Testis (tissue), 3 donors: ENCODE measurements around the gene TMEM18. TPM values are rescaled to one million over a fixed set of nuclear protein-coding genes. Genes with fewer than 3 reads are reported as not detected.

Source experiments
- DNase-seq: peaks from one replicate; pipeline ENCODE4 v3.0.0-alpha.2; 2019
- H3K27ac ChIP-seq, 2 donors: fragments of 200-600 bp; sonication (generic); one replicate each; pipeline ENCODE4 v1.5.1; 2019
- H3K27me3 ChIP-seq: fragments of 200-600 bp; sonication (generic); one replicate; pipeline ENCODE4 v1.5.1; 2019
- H3K36me3 ChIP-seq: fragments of 200-600 bp; sonication (generic); one replicate; pipeline ENCODE4 v1.5.1; 2017; ENCODE audit warnings: low read depth; ENCODE audit errors: missing control alignments
- H3K4me1 ChIP-seq: fragments of 200-600 bp; sonication (generic); one replicate; pipeline ENCODE4 v1.5.1; 2019
- H3K4me3 ChIP-seq, 2 donors: fragments of 200-600 bp; sonication (generic); one replicate each; pipeline ENCODE4 v1.5.1; 2017 to 2019
- H3K9me3 ChIP-seq: fragments of 200-600 bp; sonication (generic); one replicate; pipeline ENCODE4 v1.5.1; 2017
- POLR2A ChIP-seq: fragments of 450-650 bp; IDR thresholded peaks from one replicate; pipeline ENCODE4 v1.6.1; 2017; ENCODE audit warnings: antibody characterized with exemption, mild to moderate bottlenecking, moderate library complexity
- WGBS, 2 donors: methylation state at CpG; one replicate each; pipeline ENCODE4 v1.1.5; 2018; 5-methylcytosine and 5-hydroxymethylcytosine counted together
- intact Hi-C: fragments of 100-400 bp; cut with DNase I; formaldehyde crosslinking; loops from one replicate; pipeline ENCODE4 v1.15.1; 2023; ENCODE audit warnings: low total_unique reads
- polyA plus RNA-seq: library from polyadenylated mRNA; stranded (reverse); fragments of 350-450 nt; fragmentation: Illumina TruSeq; extraction: RNeasy Lipid Tissue Mini Kit (QIAGEN cat#74804); gene quantifications from one replicate; pipeline ENCODE4 v1.2.3, GENCODE V29; 2014; ENCODE audit warnings: low read depth, low replicate concordance; ENCODE audit not compliant: insufficient read depth
- total RNA-seq, 2 donors: library from RNA; depleted of rRNA; stranded (reverse); fragments of >200 nt; gene quantifications; one replicate each; pipeline ENCODE4 v1.2.3, GENCODE V29; 2016
- TF ChIP-seq, protein P1 (sequence below), 3 experiments: fragments of 450-650 bp in 2 of 3; fragments of 200-600 bp in 1 of 3; sonication (generic) in 1 of 3; IDR thresholded peaks; one replicate each; pipeline ENCODE4 v1.5.1; 2016 to 2019; ENCODE audit warnings: antibody characterized with exemption in 3 of 3, mild to moderate bottlenecking in 2 of 3, moderate library complexity in 1 of 3

The TMEM18 gene
- total and polyA plus RNA-seq, 3 donors from 2014 or later = 18.0 to 30.5 (median 25.8) TPM

GRCh38 chr2:634041-634440, 43.2 kb downstream of the TMEM18 start:
- Histone ChIP-seq H3K4me3 (no peak overlapping the region), H3K27ac (no peak overlapping the region), H3K4me1 (no peaks in the 10 kb centered on the region), H3K9me3 (no peaks in the 10 kb centered on the region), H3K27me3 (no peaks in the 10 kb centered on the region), H3K36me3 (no peaks in the 10 kb centered on the region)
- TF ChIP-seq, protein P1, sequence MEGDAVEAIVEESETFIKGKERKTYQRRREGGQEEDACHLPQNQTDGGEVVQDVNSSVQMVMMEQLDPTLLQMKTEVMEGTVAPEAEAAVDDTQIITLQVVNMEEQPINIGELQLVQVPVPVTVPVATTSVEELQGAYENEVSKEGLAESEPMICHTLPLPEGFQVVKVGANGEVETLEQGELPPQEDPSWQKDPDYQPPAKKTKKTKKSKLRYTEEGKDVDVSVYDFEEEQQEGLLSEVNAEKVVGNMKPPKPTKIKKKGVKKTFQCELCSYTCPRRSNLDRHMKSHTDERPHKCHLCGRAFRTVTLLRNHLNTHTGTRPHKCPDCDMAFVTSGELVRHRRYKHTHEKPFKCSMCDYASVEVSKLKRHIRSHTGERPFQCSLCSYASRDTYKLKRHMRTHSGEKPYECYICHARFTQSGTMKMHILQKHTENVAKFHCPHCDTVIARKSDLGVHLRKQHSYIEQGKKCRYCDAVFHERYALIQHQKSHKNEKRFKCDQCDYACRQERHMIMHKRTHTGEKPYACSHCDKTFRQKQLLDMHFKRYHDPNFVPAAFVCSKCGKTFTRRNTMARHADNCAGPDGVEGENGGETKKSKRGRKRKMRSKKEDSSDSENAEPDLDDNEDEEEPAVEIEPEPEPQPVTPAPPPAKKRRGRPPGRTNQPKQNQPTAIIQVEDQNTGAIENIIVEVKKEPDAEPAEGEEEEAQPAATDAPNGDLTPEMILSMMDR (IDR thresholded peaks at IDR 0.05) = no peak
- TF ChIP-seq POLR2A = no peak
- DNase-seq = no peak
- 77 to 91% methylated on average over 11 of the region's 11 CpGs for WGBS, 2 donors
- intact Hi-C loops = no loop called here

DNA sequence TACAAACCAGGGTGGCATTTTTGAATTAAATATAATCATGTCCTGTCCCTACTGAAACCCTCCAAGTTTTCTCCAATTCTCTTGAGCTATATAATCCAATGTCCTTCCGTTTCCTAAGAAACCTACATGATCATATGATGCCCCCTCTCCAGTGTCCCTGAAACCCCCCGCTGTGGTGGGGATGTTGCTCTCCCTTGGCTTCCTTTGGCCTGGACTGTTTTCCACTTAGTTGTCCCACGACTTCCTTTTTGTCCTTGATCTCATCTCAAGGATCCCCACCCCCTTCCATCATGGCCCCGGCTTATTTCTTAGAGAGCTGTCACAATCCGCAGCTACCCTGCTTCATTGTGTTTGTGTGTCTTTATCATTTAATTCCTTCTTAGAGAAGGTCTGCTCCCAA, 43.8 kb downstream of the TMEM18 start:
- no peak for TF ChIP-seq POLR2A
- TF ChIP-seq, protein P1 (IDR thresholded peaks at IDR 0.05) = no peak
- intact Hi-C loops = no loop called here

DNA sequence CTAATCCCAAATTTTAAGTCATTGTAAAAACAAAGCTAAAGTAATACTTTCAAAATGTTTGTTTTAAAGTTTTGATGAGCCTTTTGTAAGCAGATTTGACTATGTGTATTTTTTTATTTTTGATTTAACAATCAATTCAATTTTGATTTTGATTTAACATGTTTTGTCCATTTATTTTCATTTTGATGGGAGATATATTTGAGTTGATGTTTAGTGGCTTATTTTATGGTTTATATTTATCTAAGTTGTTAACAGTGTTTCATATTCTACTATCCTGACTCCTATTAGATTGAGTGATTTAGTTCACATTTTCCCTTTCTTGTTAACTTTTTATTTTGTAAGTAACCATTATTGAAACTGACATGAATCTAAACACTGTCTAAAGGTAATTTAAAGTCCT, 44.7 kb downstream of the TMEM18 start:
- no peak for DNase-seq
- H3K36me3 ChIP-seq = no peaks in the 10 kb centered on the region
- H3K9me3 ChIP-seq = no peaks in the 10 kb centered on the region
- intact Hi-C loops = no loop called here
- no peak overlapping the region for H3K4me3 ChIP-seq
- H3K27me3 ChIP-seq = no peaks in the 10 kb centered on the region
- no peak overlapping the region for H3K27ac ChIP-seq
- H3K4me1 ChIP-seq = no peaks in the 10 kb centered on the region
- TF ChIP-seq POLR2A = no peak
- TF ChIP-seq, protein P1 (IDR thresholded peaks at IDR 0.05) = no peak

More for the DNA sequence above, 43.8 kb downstream of the TMEM18 start:
- Histone ChIP-seq H3K36me3 (no peaks in the 10 kb centered on the region), H3K27ac (no peak overlapping the region), H3K4me3 (no peak overlapping the region), H3K9me3 (no peaks in the 10 kb centered on the region), H3K4me1 (no peaks in the 10 kb centered on the region), H3K27me3 (no peaks in the 10 kb centered on the region)
- WGBS, 2 donors = 76% methylated on average over 5 of the region's 5 CpGs
- no peak for DNase-seq

- Histone ChIP-seq H3K4me3 (no peak overlapping the region), H3K9me3 (no peaks in the 10 kb centered on the region), H3K36me3 (no peaks in the 10 kb centered on the region), H3K27ac (no peak overlapping the region), H3K27me3 (no peaks in the 10 kb centered on the region), H3K4me1 (no peaks in the 10 kb centered on the region)
- TF ChIP-seq, protein P1 (IDR thresholded peaks at IDR 0.05) = no peak
- TF ChIP-seq POLR2A = no peak
- 94 to 96% methylated on average over 1 of the region's 1 CpG for WGBS, 2 donors
- no peak for DNase-seq
- intact Hi-C loops = no loop called here
These were observed 45.5 kb downstream of the TMEM18 start for GRCh38 chr2:631741-632140.

DNA sequence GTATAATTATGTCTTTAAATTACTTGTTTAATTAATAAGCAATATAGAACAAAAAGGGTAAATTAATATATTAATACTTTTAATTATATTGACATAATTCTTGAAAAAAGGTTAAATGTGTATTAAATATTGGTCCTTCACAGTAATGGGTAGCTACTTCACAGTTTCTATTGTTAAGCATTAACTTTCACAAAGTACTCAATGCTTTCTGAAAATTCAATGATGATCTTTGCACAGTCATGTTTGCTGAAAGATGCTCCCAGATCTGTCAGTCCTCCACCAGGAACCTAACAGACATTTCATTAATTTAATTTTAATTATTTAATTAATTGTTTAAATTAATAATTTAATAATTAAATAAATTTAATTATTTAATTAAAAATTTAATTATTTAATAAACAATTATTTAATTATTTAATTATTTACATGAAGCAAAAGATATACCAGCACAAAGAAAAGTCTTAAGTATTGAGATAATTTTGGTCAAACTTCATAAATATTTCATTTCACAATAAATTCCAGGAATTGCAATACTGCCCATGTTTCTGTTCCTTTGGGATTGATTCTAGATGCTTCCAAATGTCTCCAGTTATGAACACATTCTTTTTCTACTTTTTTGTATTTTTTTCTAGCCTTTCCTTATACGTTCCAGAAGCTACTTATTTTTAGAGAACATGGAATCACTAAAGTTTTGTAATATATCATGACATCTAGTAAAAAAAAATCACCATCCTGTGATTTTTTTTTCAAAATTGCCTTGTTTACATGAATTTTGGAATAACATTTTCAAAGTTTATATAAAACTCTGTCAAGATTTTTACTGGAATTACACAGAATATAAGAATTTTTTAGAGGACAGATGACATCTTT, 46.5 kb downstream of the TMEM18 start:
- Histone ChIP-seq H3K36me3 (no peaks in the 10 kb centered on the region), H3K4me3 (no peak overlapping the region), H3K4me1 (no peaks in the 10 kb centered on the region), H3K27ac (no peak overlapping the region), H3K27me3 (no peaks in the 10 kb centered on the region), H3K9me3 (no peaks in the 10 kb centered on the region)
- DNase-seq = no peak
- no peak for TF ChIP-seq POLR2A
- TF ChIP-seq, protein P1 (IDR thresholded peaks at IDR 0.05) = no peak
- 0% methylated on average over 1 of the region's 1 CpG for WGBS, 2 donors
- intact Hi-C loops = no loop called here
